Pancreas (tissue), 10 donors: ENCODE data around the gene GAD1. TPM values are rescaled to one million over a fixed set of nuclear protein-coding genes. Genes with fewer than 3 reads are reported as not detected.

Experiments
- ATAC-seq, 4 donors: fragments of 200-7000 bp; cut with Tn5 transposase; one replicate each; pipeline versions ENCODE4 v1.8.0 to v1.9.1; 2020; ENCODE audit warnings: mild to moderate bottlenecking in 4 of 4, moderate library complexity in 4 of 4
- DNase-seq, 6 donors: peaks; one replicate each; pipeline ENCODE4 v3.0.0-alpha.2; 2020
- FAIRE-seq: peaks from 2 replicates; lab custom pipeline; 2012; peaks lifted over from hg19 to GRCh38; lab: Jason Lieb, UNC
- H3K27ac ChIP-seq, 4 donors: fragments of 200-600 bp; sonication (generic); 1 replicate in 3 of 4; 2 replicates in 1 of 4; pipeline versions ENCODE4 v1.5.0 to v1.8.0; 2020
- H3K27me3 ChIP-seq, 4 donors: fragments of 200-600 bp; one replicate each; pipeline ENCODE4 v1.8.0; 2021
- H3K36me3 ChIP-seq, 3 donors: fragments of 200-600 bp; sonication (generic) in 1 of 3; one replicate each; pipeline versions ENCODE4 v1.5.0 to v1.8.0; 2020 to 2021
- H3K4me1 ChIP-seq, 3 donors: fragments of 200-600 bp; one replicate each; pipeline ENCODE4 v1.8.0; 2021
- H3K4me3 ChIP-seq, 4 donors: fragments of 200-600 bp; sonication (generic) in 2 of 4; one replicate each; pipeline versions ENCODE4 v1.5.0 to v1.8.0; 2020 to 2021
- H3K9me3 ChIP-seq, 4 donors: fragments of 200-600 bp; one replicate each; pipeline ENCODE4 v1.8.0; 2021
- WGBS, 2 donors: extraction: QIAGEN DNeasy Blood & Tissue Kit; methylation state at CpG; one replicate each; pipeline ENCODE4 v1.1.7; 2013; 5-methylcytosine and 5-hydroxymethylcytosine counted together
- intact Hi-C, 3 donors: fragments of 100-400 bp; cut with DNase I; formaldehyde crosslinking; loops; one replicate each; pipeline versions ENCODE4 v1.11.1 to v1.14.2; 2022
- polyA plus RNA-seq, 2 donors: library from polyadenylated mRNA; stranded (reverse); fragments of 200-250 nt; gene quantifications; one replicate each; pipeline ENCODE4 v1.2.3, GENCODE V29; 2013
- total RNA-seq, 6 donors: library from RNA; stranded (reverse); fragmentation: NEBNext Ultra II Directional in 4 of 6; extraction: Animal tissue kit (Norgen Biotek cat#: 25700) in 4 of 6; gene quantifications; one replicate each; pipeline versions ENCODE4 v1.2.1 to v1.2.4, GENCODE V29; 2021 to 2023
- TF ChIP-seq, protein P1 (sequence below), 4 donors: fragments of 200-600 bp; sonication (generic) in 3 of 4; IDR thresholded peaks; one replicate each; pipeline versions ENCODE4 v1.5.0 to v1.8.0; 2021; ENCODE audit warnings: antibody characterized with exemption in 4 of 4
- donor health status: healthy with polysubstance abuse.
- donor health status: DM: no; HTN: no; CAD: no; lungs with moderate emphysema.
- donor health status: DM: no; HTN: no; CAD: no.
- donor health status: control.
- donor health status: control.
- donor health status: Bipolar disorder and iron deficiency.
- donor health status: DM: yes; HTN: yes; CAD: no.
- donor health status: DM: no; HTN: no; CAD: no.
- donor health status: DM: no; HTN: no; CAD: no.
- donor health status: DM: yes; HTN: yes; CAD: no.

GAD1 gene
- total and polyA plus RNA-seq, 8 donors = 0.17 to 1.0 (median 0.35) TPM

DNA sequence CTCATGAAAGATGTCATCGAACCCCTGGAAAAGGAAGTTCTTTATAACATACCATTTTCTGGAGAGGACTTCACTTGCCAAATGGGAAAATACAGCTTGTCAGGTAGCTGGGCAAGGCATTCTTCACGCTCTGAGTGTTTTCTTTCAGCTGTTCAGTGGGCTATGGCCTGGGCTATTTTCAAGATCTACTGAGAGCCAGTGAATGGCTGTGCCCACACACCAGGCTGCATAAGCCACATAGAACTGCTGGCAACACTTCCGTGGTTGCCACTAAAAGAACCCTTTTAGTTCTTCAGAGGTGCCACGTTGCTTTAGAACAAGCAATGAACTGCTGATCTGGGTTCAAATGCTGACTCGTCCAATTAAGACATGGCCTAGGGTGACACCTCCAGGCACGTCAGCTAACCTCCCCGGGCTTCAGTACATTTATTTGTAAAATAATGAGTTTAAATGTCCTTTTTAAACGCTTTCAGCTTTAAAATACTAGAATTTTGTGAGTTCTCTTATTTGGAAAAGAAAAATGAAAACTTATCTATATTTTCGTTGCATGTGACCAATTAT is 75.8 kb downstream of the GAD1 start:
- Histone ChIP-seq H3K4me3 (no peak overlapping the region), H3K9me3 (no peaks in the 10 kb centered on the region), H3K4me1 (no peaks in the 10 kb centered on the region), H3K36me3 (no peaks in the 10 kb centered on the region), H3K27ac (no peak overlapping the region), H3K27me3 (no peaks in the 10 kb centered on the region)
- WGBS, 2 donors = 83 to 91% methylated on average over 9 of the region's 9 CpGs
- FAIRE-seq (no peak), ATAC-seq (no peak), DNase-seq (no peak)
- TF ChIP-seq, protein P1, sequence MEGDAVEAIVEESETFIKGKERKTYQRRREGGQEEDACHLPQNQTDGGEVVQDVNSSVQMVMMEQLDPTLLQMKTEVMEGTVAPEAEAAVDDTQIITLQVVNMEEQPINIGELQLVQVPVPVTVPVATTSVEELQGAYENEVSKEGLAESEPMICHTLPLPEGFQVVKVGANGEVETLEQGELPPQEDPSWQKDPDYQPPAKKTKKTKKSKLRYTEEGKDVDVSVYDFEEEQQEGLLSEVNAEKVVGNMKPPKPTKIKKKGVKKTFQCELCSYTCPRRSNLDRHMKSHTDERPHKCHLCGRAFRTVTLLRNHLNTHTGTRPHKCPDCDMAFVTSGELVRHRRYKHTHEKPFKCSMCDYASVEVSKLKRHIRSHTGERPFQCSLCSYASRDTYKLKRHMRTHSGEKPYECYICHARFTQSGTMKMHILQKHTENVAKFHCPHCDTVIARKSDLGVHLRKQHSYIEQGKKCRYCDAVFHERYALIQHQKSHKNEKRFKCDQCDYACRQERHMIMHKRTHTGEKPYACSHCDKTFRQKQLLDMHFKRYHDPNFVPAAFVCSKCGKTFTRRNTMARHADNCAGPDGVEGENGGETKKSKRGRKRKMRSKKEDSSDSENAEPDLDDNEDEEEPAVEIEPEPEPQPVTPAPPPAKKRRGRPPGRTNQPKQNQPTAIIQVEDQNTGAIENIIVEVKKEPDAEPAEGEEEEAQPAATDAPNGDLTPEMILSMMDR (IDR thresholded peaks at IDR 0.05) = no peak
- intact Hi-C loops = no loop called here

DNA sequence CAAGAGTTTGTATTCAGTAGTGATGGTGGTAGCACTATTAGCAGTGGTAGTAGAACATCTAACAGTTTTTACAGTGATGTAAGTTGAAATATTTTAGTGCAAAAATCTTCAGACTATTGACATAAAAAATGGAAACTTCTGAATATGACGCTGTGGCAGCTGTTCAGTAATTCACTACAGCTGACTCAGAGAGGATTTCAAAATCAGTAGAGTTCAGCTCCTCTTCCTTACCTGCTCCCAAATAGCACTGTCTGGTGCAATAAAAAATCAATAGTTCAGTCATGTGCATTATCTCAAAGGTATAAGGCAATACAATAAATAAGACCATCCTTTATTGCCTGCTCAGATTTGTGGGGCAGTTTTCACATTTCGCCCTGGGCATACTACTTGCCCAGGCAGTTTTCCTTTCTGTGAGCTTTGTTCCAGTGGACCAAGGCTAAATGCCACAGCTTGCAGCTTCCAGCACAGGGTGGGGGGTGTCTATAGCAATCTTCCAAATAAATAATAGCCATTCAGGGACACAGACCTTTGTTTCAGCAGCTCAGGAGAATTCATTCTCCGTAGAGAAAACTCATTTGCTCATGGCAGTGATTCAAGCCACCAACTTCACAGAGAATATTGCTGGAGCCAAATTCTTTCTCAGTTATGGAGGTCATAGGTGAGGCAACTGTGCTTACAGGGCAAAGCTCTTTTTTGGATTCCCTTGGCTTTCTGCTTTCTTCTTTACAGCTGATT is 78.5 kb downstream of the GAD1 start:
- DNase-seq (no peak), ATAC-seq (peak in 1 of 4 donors; percentile 18), FAIRE-seq (no peak)
- H3K27ac ChIP-seq = no peak overlapping the region
- intact Hi-C loops = no loop called here
- H3K4me1 ChIP-seq = no peaks in the 10 kb centered on the region
- 45 to 63% methylated on average over 3 of the region's 3 CpGs for WGBS, 2 donors
- no peaks in the 10 kb centered on the region for H3K27me3 ChIP-seq
- no peak overlapping the region for H3K4me3 ChIP-seq
- H3K9me3 ChIP-seq = no peaks in the 10 kb centered on the region
- TF ChIP-seq, protein P1 (IDR thresholded peaks at IDR 0.05) = no peak
- H3K36me3 ChIP-seq = no peaks in the 10 kb centered on the region

DNA sequence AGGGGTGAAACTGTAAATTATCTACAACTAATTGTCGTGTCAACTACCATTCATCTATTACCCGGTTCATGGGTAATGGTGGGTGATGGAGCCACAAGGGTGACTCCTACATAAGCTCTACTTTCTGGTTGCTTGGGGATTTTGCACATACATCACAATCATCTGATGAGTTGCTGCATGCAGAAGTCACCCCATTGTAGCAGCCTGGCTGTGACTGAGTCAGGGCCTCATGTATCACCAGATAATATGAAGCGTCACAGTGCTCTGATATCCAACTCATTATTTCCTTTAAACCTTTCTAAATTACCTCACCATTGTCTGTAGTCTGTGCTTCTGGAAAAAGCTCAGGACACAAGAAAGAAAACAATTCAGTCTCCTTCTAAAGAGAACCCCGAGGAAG is 79.9 kb downstream of the GAD1 start:
- H3K9me3 ChIP-seq = no peaks in the 10 kb centered on the region
- ATAC-seq (no peak), FAIRE-seq (no peak), DNase-seq (no peak)
- no peaks in the 10 kb centered on the region for H3K27me3 ChIP-seq
- intact Hi-C loops = no loop called here
- H3K27ac ChIP-seq = no peak overlapping the region
- no peak overlapping the region for H3K4me3 ChIP-seq
- H3K4me1 ChIP-seq = no peaks in the 10 kb centered on the region
- H3K36me3 ChIP-seq = no peaks in the 10 kb centered on the region
- WGBS, 2 donors = 72 to 86% methylated on average over 4 of the region's 4 CpGs
- TF ChIP-seq, protein P1 (IDR thresholded peaks at IDR 0.05) = no peak

DNA sequence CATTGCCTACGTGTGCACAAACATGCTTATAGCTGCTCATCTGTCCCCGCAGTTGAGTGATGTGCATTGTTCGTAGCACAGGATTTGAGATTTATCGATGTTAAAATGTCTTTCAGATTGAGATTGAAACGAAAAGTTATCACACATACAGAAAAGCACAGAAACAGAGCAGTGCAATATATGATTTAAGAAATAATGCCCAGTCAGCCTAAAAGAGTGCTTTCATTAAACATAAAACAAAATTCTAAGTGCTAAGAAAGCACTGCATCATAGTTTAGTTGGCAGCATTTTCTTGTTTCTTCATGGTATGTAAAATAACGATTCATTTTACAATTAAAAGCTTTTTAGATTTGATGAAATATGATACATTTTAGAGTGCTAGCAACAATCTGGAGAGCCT is 80.4 kb downstream of the GAD1 start:
- intact Hi-C loops = no loop called here
- Histone ChIP-seq H3K9me3 (no peaks in the 10 kb centered on the region), H3K4me3 (no peak overlapping the region), H3K4me1 (no peaks in the 10 kb centered on the region), H3K27ac (no peak overlapping the region), H3K27me3 (no peaks in the 10 kb centered on the region), H3K36me3 (no peaks in the 10 kb centered on the region)
- TF ChIP-seq, protein P1 (IDR thresholded peaks at IDR 0.05) = no peak
- ATAC-seq = no peak
- DNase-seq = no peak
- WGBS, 2 donors = 81 to 89% methylated on average over 6 of the region's 6 CpGs
- no peak for FAIRE-seq

DNA sequence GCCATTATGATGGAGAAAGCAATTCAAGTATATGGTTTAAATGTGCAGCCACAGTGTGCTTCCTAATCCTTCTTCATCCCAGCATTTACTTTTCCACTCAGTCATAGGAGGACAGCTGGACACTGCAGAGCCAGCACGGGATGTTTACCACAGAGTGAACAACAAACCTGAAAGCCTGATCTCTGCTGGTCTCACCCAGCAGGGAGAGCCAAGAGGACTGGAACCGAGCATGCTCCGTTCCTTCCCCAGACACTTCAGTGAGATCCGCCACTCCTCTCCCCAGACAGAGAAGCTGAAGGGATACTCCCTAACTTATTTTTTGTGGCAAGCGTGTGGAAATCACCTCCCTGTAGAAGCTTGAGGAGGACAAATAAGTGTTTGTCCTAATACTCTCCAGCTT is 89.2 kb downstream of the GAD1 start:
- intact Hi-C loops = no loop called here
- no peaks in the 10 kb centered on the region for H3K36me3 ChIP-seq
- no peaks in the 10 kb centered on the region for H3K27me3 ChIP-seq
- no peak for DNase-seq
- FAIRE-seq = no peak
- H3K4me1 ChIP-seq = no peaks in the 10 kb centered on the region
- no peaks in the 10 kb centered on the region for H3K9me3 ChIP-seq
- 45 to 46% methylated on average over 5 of the region's 5 CpGs for WGBS, 2 donors
- H3K4me3 ChIP-seq = no peak overlapping the region
- TF ChIP-seq, protein P1 (IDR thresholded peaks at IDR 0.05) = no peak
- no peak overlapping the region for H3K27ac ChIP-seq
- no peak for ATAC-seq
